ENCODE results near the gene PTPRK.
"Not testable (repeated sequence)": the region's sequence is repeated elsewhere in the genome, so short reads cannot be mapped to it uniquely, and the experiment has no call there.

PTPRK gene

DNA sequence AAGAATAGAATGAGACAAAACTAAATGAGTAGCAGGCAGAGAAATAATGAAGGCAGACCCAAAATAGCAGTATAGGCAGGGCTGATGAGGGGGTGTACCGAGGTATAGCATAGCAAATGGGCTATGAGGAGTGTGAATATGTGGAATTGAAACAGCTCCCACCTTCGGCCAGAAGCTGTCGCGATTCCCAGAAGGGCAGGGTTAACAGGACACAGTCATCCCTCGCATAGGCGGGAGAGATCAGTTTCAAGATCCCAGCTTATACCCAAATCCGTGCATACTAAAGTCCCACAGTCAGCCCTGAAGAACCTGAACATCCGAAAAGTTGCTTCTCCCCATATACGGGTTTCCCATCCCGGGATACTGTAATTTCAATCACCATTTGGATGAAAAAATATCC lies 82.7 kb downstream of the PTPRK start:
- DNase-seq = no peak

DNA sequence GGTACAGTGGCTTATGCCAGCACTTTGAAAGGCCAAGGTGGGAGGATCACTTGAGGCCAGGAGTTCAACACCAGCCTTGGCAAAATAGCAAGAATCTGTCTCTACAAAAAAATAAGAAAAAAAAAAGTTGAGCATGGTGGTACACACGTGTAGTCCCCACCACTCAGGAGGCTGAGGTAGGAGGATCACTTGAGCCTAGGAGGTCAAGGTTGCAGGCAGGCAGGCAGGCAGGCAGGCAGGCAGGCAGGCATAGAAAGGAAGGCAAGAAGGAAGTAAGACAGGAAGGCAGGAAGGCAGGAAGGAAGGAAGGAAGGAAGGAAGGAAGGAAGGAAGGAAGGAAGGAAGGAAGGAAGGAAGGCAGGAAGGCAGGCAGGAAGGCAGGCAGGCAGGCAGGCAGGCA lies 85.6 kb downstream of the PTPRK start:
- not testable (repeated sequence) for DNase-seq

DNA sequence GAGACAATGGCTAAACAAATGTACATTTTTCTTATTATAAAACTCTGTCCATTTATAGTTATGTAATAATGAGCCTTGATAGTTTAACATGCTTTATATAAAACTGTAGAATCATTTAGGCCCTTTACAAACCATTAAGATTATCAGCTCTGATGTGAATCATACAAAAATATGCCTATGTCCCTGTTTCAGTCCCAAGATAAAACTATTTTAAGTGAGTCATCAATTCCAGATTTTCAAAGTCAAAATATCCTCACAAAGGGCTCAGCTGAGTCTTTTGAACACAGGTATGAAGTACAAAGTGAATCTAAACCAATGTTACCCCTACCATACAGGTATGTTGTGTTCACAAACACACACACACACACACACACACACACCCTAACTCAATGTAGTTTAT lies 88.0 kb downstream of the PTPRK start:
- DNase-seq = no peak

DNA sequence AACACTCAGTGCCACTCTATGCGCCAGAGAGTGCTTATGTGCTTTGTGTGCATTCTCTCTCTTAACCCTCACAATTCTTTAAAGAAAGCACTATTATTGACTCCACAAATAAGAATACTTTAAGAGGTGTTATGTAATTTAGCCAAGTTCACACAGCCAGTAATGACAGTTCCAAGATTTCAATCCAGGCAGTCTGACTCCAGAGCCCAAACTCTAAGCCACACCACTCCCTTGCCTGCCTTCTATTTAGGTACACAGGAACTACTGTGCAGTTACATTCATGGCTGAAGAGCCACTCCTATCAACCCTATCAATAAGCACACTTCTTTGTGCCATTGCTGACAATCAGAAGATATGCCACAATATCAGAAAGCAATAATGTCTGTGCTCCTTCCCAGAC lies 93.3 kb downstream of the PTPRK start:
- no peak for DNase-seq

DNA sequence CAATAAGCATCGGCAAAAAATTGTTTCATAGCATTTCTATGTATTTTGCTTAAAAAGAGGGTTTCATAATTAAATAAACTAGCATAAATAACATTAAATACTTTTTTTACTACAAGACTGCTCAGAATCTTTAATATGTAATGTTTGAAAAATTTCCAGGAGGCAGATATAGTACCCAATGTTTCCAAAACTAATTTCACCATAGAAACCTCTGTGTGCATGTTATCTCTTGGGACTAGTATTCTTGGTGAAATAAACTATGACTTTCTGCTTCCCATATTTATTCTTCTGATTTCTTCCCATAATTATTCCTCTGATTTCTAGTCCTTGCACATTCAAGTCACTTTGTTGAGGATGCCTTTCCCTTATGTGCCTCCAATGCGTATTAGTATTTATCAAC lies 94.5 kb downstream of the PTPRK start:
- no peak for DNase-seq

DNA sequence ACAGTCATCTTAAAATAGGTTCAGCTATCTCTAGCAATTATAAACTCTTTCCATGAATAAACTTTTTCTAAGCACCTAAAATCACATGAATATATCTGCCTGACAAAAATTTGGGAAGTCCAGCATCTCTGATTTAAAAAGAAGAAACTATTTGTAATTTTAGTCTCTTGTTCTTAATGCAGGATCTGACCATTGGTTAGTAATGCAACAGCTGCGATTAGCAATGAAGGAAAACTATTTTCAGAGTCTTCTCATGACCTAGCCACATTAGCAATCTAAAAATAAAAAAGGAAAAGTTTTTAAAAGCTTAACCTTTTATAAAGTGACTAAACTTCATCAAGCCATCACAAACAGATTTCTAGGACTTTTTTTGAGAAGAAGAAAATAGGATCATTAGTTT lies 97.5 kb downstream of the PTPRK start:
- no peak for DNase-seq

DNA sequence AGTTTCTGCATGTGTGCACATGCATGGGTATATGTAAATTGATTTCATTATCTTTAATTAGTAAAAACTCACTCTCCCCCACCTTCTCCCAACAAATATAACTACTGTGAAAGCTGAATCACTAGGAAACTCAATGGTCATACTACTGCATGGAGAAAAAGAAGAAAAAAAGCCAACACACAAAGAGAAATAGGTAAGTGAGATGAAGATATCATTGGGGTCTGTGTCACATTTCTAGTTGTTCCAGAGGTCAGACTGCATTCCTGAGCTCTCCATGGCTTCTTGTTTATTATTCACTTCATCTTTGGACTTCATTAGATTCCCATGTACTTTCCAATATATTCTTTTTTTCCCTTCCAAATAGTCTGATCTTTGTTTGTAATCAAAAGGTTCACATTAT lies 98.2 kb downstream of the PTPRK start:
- DNase-seq = no peak

DNA sequence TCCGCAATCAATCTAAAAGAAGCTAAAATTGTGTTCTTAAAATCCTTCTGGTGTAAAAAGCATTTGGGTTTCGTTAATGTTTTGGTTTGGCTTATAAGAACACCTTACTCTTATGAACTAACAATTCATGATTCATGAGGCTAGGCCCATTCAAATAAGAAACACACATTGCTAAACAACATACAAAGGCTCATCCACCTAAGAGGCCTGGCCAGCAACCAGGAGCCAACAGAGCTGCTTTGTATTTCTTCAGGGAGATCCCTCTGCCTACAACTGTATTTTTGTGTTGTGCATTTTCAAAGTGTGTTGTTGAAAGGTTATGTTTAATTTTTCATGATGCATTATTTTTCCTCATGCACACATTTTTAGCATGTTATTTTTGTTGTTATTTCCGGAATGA lies 98.6 kb downstream of the PTPRK start:
- no peak for DNase-seq

DNA sequence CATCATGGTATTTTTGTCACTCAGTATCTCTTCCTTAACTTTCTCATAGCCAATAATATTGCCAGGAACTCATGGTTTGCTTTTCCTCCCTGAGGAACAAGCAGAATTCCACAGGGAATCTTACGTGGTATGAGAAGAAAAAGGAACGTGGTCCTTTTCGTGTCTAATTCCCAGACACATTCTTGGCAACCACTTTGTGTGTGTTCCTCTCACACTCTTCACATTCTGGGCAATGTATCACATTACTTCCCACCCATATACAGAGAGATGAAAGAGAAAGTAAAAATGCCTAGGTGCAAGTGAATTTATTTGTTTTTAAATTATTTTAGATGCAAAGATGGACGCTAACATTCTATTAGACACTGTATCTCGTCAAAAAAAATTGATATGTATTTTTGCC lies 102.7 kb downstream of the PTPRK start:
- DNase-seq = no peak

DNA sequence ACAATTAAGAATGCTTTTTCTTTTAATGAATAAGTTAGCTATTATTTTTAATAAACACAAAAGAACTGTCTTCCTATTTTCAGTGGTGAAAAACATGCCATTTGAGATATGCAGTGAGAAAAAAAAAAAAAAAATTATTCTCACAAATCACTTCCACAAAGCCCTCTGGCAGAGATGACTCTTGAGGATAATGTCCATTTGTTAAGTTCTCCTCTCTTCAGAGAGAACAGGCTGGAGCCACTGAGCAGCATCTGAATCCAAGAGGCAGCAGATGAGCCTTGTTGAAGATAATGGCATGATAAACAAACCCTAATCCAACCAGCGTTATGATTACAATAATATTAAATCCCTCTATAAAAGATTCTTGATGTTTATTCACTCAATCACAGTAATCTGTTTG lies 105.0 kb downstream of the PTPRK start:
- DNase-seq = no peak

DNA sequence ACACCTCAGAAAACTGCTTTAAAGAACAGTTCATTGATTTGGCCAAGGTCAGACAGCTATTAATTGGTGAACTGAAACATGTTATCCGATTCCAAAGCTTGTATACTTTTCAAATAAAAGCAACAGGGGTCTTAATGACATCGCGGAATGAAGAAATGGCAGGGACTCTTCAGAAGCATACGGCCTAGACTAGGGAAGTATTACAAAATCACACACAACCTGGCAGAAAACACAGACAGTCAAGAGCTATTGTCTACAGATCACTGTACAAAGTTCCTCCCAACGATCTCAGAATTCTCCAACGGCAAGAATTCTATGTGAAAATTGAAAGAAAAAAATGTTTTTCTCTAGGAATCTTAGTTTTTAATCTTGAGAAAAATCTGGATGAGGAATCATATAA lies 105.5 kb downstream of the PTPRK start:
- DNase-seq = no peak

DNA sequence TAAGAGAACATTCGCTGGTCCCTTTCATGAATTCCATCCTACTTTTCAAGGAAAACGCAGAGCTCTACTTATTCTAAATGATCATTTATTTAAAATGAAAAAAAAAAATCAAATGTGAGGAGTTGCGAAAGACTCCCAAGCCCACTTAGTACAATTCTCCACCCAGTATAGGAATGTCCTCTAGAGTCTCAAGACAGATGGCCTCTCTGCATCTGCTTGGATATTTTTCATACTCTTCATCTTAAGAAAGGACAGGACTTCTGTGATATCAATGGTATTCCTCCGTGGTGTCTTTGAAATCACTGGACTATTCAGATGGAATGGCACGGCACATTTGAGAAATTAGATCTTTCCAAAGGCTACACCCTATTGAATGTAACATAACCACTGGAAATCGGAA lies 107.1 kb downstream of the PTPRK start:
- no peak for DNase-seq

DNA sequence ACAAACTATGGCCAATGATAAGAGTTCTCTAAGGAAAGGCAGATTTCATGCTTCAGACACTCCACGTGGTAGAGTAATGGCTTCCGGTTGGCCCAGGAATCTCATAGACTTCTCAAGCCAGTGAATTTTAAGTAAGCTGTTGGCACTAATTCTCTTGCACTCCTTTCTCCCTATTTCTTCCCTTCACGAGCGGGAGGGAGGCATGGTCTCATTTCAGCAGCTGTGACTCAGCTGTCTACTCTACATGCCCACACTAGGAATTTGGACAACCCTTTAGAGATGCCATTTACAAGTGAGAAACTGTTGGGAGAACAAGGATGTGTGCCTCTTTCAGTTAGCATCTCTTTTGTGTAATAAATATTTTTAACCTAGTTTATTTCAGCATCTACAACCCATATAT lies 107.7 kb downstream of the PTPRK start:
- DNase-seq = no peak

DNA sequence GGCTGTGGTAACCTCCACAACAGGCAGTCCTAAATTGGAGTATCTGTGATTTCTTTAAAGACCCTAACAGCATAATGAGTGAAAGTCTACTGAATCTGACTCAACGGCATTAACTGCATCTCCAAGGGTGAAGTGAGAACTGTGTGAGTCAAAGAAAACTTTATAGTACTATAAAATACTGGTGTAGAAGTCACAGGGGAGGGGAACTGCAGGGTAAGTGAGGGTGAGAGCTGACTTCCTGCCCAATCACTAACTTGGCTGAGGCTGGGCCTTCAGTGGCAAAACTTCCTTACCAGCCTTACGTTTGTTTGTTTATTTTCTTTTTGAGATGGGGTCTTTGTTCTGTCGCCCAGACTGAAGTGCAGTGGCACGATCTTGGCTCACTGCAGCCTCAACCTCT lies 109.8 kb downstream of the PTPRK start:
- DNase-seq = no peak

DNA sequence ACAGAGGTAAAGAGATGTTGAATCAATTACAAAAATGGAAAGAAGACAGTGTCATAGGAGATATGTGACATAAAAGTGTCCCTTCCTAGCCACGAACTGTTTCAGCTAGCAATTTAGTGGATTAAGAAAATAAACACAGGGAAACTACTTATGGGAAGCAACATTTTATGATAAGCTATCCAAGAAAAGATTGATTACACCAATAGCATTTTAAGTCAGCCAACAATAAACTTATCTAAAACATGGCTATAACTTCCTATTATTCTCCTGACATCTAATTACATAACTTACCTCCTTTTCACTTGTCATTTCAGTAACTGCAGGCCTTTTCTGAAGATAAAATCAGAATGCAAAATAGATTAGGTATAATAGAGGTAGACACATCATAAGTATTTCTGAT lies 111.4 kb downstream of the PTPRK start:
- no peak for DNase-seq

DNA sequence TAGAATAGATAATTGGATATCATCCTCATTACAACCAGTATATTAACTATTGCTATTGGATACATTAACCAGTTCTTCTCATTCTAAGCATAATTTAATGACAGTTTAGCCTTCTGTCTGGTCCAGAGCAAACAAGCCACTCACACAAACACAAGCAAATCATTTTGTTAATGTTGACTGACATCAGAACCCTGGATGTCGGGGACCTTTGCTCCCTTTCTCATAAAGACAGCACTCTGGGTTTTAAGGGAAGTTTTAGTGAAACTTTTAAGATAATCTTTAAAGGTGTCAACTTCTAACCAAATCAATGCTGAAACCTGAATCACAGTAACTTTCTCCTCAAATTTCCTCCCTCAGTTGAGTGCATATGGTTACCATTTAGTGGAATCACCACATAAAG lies 113.9 kb downstream of the PTPRK start:
- no peak for DNase-seq

DNA sequence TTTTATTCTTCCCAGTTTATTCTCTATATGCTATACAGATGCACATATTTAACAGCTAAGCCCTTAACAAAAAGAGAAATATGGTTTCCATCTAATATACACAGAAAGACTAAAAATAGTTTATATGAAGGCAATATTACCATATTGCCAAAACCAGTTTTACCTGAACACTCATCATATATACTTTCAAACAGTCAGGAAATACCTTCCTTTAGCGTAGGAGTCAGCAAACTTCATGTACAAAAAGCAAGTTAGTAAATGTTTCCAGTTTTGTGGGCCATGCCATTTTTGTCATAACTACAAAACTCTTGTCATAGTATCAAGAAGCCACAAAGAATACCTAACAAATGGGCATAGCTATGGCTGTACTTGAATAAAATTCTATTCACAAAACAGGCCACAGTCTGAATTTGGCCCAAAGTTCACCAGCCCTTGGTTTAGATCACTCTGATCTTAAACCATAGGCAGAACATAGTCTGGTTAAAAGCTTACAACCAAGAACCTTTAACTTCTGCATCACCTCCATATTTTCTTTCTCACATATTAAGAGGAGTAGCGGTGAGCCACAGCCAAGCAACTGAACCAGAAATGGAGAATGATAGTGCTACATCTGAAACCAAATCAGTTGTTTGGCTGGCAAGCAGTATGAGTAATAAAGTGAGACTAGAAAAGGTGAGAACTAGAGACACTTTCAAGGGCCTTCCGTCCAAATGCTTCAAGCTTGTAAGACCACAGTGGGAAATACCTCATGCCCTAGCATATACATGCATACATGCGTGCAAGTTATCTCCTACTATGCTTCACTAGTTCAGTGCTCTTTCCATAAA lies 116.6 kb downstream of the PTPRK start:
- DNase-seq = no peak

DNA sequence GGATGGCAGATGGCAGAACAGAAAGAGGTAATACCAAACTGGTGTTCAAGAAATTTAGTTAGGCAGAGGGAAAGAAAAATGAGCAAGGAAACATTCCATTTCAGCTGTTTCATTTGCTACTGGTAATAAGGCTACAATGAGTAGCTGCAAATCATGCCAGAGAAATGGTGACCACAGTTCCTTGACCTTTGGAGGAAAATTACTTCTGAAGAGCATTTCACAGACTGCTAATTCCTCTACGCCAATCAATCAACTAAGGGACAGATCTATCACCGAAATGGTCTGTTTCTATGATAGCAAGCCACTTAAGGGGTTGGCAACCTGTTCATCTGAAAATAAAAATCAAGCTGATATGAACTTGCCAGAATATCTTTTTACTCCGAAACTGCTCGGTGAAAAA lies 119.5 kb downstream of the PTPRK start:
- no peak for DNase-seq

DNA sequence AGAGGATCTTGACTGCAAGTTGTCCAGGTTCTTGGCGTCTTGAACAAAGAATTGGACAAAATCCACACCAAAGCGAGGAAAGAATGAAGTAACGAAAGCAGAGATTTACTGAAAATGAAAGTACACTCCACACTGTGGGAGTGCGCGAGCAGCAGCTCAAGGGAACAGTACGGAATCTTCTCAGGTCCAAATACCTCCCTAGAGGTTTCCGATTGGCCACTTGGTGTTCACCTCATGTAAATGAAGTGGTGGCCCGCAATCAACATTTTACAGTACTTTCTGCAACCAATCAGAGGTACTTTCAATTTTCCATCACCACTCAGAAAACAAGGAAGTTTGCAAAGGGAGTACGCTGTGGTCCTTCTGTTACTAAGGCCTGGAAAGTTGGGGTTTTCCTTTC lies 122.4 kb downstream of the PTPRK start:
- DNase-seq = no peak

DNA sequence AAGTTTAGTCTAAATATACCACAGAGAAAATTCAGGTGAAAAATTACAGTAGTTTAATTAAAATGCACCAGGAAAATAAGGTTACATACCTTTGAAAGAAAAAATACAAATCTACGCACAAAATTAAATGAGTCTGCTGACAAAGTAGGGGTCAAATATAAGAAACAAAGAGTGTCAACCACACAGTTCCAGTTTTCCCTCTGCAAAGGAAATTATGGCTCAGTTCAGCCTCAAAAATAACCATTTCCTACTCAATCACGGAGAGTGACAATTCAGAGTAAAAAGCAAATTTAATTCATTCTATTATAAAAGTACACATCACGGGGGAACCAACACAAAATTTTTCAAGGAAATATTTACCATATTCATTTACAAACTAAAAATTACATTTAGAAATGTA lies 124.8 kb downstream of the PTPRK start:
- no peak for DNase-seq

DNA sequence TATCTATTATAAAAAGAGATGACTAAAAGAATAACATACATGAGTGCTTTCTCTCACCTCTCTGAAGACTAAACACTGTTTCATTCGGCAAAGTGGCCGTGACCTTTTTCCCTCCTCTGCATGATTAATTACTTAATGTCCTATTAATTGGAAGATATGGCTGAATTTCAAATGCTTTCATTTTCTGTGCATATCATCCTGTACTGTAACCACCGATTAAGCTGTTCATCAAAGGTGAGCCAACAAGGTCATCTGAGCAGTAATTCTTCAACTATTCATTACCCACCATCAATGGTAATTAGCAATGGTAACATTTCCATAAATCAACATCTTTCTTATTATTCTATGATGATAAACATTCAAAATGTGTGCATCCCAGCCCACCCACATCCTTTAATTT lies 125.2 kb downstream of the PTPRK start:
- no peak for DNase-seq

DNA sequence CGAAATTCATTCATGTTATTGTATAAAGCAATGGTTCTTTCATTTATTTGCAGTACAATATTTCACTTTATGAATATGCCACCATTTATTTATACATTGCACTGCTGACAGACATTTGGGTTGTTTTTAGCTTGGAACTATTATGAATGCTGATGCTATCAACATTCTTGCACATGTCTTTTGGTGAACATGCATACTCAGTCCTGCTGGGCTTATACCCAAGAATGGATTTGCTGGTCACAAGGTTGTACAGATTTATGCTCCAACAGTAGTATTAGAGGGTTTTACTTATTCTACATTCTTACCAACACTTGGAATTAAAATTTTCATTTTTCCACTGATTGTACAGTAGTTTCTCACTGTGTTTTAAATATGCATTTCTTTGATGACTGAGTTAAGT lies 126.2 kb downstream of the PTPRK start:
- no peak for DNase-seq

DNA sequence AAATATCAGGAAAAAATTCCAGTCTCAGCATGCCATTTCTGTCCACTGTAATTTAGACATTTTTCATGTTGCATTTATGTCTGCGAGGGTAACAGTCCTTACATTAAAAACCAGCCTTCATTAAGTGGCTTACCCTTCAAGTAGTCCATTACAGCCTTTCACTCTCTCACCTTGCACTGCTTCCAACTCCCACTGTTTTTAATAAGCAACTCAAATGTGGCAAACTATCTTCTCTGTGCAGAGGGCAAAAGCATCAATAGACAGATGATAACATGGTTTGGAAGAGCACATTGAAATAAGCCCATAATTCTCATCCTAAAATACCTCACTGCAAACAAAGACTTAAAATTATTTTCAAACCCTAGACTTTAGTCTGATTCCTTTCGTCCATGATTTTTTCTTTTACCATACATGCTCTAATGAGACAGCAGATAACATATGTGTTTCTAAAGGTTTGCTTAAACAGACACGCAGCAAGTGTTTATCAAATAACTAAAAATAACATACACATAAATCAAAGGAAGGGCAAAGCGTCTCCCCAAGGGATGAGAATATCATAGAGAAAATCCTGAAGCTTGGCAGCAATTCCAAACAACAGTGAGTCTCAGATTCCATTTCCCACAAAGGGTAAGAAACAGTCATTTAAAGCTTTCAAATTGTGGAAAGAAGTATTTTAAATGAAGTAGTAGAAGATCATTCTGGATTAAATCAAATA lies 130.4 kb downstream of the PTPRK start:
- DNase-seq = no peak

DNA sequence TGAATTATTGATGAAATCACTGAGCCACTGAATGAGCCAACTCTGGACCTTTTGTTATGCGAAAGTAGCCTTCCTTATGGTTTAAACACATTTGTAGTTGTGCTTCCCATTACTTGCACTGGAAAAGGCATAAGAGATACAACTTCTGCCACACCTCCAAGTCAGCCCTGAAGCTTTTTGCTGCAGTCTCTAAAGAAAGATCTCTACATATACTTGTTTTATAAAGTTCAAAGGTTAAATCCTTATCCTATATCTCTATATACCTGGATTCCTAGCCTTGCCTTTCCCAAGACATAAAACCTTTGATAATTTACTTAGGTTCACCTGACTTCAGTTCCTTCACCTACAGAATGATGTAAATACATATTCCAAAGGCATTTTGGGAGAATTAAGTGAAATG lies 132.0 kb downstream of the PTPRK start:
- DNase-seq = no peak

DNA sequence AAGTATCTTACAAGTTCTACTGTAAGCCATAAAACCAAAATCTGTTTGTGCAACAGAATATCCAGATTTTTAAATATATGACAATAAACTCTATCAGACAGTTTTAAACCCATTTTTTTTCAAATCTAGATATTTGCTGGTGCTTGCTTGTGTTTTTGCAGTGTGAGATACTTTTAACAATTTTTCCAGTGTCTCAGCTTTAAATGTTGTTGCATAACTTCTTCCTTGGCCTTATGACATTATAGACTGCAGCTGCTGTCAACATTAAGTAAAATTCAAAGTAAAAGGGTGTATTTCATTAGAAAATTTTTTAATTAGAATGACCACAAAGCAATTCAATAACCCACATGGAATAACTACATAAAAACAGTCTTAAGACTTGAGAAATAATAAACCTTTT lies 139.5 kb downstream of the PTPRK start:
- DNase-seq = no peak
